Measurements from ENCODE around the gene FGR.

FGR gene

GRCh38 chr1:27566462-27567145, 68.4 kb downstream of the FGR start:
- no peak for DNase-seq

- no peak for DNase-seq
Observed at GRCh38 chr1:27564710-27565649, 70.0 kb downstream of the FGR start.

GRCh38 chr1:27563591-27564471, 71.2 kb downstream of the FGR start:
- no peak for DNase-seq

DNA sequence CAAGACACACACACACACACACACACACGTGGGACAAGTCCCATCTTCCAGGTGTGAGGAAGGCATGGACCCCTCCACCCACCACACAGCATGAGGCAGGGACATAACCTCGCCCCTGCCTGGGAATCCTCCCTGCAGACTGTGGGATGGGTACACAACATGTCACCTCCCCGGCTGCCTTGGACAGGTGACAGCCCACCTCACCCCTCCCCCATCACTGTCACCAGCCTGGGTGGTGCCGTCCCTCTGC, 71.7 kb downstream of the FGR start:
- DNase-seq: no peak

DNA sequence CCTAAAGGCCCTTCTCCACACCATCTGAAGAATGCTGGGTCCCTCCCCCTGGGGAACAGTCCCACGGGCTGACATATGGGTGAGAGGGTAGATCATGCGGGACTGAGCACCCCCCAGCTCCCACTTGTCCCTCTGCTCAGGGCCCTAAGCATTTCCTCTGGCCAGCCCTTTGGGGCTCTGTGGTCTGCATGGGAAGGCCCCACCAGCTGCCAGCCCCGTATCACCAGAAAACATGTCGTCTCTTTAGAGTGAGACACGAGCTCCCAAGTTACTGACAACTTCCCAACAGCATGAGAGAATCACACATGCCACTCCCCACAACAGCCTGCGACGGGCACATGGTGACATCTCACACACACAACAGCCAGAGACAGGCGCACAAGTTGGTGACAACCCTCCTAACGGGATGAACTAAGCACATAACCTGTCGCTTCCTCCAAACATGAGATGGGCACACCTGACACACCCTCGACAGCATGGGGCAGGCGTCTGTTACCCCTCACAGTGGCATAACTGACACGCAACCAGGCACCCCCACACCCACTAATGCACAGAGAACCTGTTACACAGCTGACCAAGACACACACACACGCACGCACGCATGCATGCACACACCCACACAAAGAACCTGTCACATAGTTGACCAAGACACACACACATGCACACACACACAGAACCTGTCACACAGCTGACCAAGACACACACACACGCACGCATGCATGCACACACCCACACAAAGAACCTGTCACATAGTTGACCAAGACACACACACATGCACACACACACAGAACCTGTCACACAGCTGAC, 72.2 kb downstream of the FGR start:
- no peak for DNase-seq
